Fibroblast of mammary gland (primary cell): ENCODE results near the gene NDUFB5.
A peak's percentile ranks its signal among the peaks of the same experiment; 100 is the strongest.

Experiments used
- DNase-seq: peaks from one replicate; pipeline ENCODE4 v3.0.0-alpha.2; 2010; ENCODE audit warnings: low read depth
- H3K4me3 ChIP-seq: 2 replicates; pipeline ENCODE4 v1.5.1; 2011; ENCODE audit warnings: low read depth, mild to moderate bottlenecking, low read length, moderate library complexity; ENCODE audit not compliant: control insufficient read depth
- TF ChIP-seq, protein P1 (sequence below): conservative IDR thresholded peaks from 2 replicates; pipeline ENCODE4 v1.5.1; 2011; ENCODE audit warnings: low read depth, low read length, inconsistent platforms; ENCODE audit not compliant: control insufficient read depth, insufficient read depth

The NDUFB5 gene

DNA sequence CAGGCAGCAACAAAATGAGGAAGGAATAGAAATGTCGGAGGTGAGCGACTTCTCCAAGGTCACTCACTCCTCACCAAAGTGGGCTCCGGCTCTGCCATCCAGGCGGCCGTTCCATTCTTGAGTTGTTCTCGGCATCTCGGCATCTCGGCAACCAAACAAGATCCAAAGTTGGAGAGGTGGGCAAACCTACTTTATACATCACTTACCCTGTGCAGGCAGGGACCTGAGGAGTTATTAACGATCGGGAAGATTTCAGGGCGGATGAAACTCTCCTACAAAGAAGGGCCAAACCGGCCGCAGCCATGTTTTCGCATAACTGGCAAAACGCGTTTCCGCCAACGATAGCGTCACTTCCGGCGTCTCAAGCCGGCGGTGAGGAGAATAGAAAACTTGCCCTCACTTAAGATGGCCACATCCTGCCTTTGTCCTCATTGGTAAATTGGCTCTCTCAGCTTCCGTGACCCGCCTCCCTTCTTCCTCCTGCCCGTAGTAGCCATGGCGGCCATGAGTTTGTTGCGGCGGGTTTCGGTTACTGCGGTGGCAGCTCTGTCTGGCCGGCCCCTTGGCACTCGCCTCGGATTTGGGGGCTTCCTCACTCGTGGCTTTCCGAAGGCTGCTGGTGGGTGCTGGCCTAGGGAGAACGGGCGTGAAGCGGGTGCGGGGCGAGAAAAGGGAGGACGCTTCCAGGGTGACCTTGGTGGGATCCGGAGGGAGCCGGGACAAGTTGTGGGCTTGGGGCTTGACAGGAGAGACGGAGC, at the start of gene NDUFB5, which contains the start of gene MRPL47:
Gene NDUFB5, plus strand, starts transcription at position 474 of the 758 bp plus-strand sequence. Its CDS starts 22 bp downstream, at position 496.
Gene MRPL47, minus strand, starts transcription at position 318 of the 758 bp plus-strand sequence. Its CDS starts 14 bp downstream, at position 304.
- TF ChIP-seq, protein P1, sequence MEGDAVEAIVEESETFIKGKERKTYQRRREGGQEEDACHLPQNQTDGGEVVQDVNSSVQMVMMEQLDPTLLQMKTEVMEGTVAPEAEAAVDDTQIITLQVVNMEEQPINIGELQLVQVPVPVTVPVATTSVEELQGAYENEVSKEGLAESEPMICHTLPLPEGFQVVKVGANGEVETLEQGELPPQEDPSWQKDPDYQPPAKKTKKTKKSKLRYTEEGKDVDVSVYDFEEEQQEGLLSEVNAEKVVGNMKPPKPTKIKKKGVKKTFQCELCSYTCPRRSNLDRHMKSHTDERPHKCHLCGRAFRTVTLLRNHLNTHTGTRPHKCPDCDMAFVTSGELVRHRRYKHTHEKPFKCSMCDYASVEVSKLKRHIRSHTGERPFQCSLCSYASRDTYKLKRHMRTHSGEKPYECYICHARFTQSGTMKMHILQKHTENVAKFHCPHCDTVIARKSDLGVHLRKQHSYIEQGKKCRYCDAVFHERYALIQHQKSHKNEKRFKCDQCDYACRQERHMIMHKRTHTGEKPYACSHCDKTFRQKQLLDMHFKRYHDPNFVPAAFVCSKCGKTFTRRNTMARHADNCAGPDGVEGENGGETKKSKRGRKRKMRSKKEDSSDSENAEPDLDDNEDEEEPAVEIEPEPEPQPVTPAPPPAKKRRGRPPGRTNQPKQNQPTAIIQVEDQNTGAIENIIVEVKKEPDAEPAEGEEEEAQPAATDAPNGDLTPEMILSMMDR: no peak
- DNase-seq: peak; percentile 97
- peak within 1 kb of the TSS; percentile 68 for H3K4me3 ChIP-seq

GRCh38 chr3:179558742-179559364, 45.7 kb upstream of the NDUFB5 start:
- TF ChIP-seq, protein P1: peak; percentile 90
- H3K4me3 ChIP-seq: no peak overlapping the region
- peak; percentile 77 for DNase-seq

DNA sequence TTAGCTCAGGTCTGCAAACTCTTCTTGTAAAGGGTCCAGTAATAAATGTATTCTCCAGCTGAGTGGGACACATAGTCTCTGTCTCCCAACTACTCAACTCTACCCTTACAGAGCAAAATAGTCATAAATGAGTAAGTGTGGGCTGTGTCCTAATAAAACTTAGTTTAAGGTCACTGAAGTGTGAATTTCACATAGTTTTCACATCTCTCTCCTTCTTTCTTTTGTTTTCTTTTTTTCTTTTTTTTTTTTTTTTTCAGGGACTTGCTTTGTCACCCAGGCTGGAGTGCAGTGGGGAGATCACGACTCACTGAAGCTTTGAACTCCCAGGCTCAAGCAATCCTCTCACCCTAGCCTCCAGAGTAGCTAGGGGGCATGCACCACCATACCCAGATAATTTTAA, 43.8 kb upstream of the NDUFB5 start:
- TF ChIP-seq, protein P1: no peak
- no peak overlapping the region for H3K4me3 ChIP-seq
- no peak for DNase-seq

DNA sequence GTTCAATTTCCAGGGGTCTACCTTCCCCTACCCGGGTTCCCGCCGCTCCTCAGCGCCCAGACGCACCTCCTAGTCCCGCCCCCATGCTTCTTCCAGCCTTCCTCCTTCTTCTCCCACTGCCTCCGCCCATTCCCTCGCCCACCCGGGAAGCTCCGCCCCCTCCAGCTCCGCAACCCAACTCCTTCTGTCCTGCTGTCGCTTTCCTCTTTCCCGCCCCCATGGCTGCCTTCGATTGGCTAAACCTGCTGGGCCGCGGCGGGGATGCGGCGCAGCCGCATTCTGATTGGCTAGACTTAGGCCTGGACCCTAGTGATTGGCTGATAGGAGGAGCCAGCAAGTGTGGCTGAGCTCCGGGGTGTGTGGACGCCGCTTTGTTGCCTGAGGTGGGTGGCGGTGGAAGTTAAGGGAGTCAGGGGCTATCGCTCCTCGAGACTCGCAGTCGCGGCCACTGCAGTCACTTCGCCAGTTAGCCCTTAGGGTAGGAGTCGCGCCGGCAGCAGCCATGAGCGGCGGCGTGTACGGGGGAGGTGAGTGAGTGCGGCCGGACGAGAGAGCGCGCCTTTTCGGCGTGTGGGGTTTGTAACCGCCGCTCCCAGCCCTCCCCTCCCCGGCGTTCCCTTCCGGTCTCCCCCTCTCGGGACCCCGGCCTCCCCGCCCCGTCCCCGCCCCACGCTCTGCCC, 41.9 kb upstream of the NDUFB5 start, which contains the start of gene ACTL6A:
Gene ACTL6A, plus strand, starts transcription at position 336 of the 680 bp plus-strand sequence. Its CDS starts 167 bp downstream, at position 503.
- peak within 1 kb of the TSS; percentile 89 for H3K4me3 ChIP-seq
- peak; percentile 99 for DNase-seq
- TF ChIP-seq, protein P1: no peak

DNA sequence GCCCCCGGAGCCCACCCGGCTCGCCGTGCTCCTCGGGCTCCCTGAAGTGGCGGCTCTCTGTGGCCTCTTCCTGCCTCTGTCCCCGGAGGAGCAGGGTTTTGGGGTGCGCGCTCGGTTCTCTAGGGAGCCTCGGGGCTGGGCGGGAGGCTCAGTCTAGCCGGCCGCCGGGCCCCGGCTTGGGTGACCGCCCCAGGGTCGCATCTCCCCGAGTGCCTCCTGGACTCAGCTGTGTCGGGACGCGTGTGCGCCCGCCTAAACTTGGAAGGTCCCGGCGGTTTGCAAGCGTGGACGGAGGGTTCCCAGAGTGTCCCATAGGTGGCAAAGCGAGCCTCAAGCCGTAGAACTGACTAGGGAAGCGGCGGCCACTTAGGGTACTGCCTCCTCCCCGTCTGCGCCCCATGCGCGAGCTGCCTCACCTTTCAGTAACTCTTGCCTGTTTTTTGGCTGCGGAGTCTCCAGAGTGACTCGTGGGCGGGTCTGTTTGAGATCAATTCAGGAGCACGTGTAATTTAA, 41.3 kb upstream of the NDUFB5 start:
- peak overlapping the region; percentile 89 for H3K4me3 ChIP-seq
- TF ChIP-seq, protein P1: peak; percentile 35
- peak; percentile 72 for DNase-seq

- H3K4me3 ChIP-seq: no peak overlapping the region
- TF ChIP-seq, protein P1: no peak
- no peak for DNase-seq
Measured at GRCh38 chr3:179565496-179565895, 39.1 kb upstream of the NDUFB5 start.
